Neural crest cell (in vitro differentiated cells): ENCODE measurements around the gene BCL11B. TPM values are rescaled to one million over a fixed set of nuclear protein-coding genes. Genes with fewer than 3 reads are reported as not detected.

ENCODE experiments used
- DNase-seq: peaks from one replicate; pipeline ENCODE4 v3.0.0; 2021; ENCODE audit warnings: low read depth, mixed read lengths, low spot score
- H3K27ac Mint-ChIP-seq: one replicate; pipeline ENCODE4 v1.8.0; 2021; ENCODE audit warnings: mild to moderate bottlenecking, mixed read lengths; ENCODE audit not compliant: unreplicated experiment
- H3K27me3 Mint-ChIP-seq: 2 replicates; pipeline ENCODE4 v1.8.0; 2021; ENCODE audit warnings: low read depth, mild to moderate bottlenecking, mixed read lengths
- H3K36me3 Mint-ChIP-seq: 2 replicates; pipeline ENCODE4 v1.8.0; 2021; ENCODE audit warnings: low read depth, mild to moderate bottlenecking, mixed read lengths
- H3K4me1 Mint-ChIP-seq: 2 replicates; pipeline ENCODE4 v1.8.0; 2021; ENCODE audit warnings: mixed read lengths
- H3K4me3 Mint-ChIP-seq: one replicate; pipeline ENCODE4 v1.8.0; 2021; ENCODE audit warnings: mild to moderate bottlenecking, mixed read lengths
- H3K9me3 Mint-ChIP-seq: 2 replicates; pipeline ENCODE4 v1.8.0; 2021; ENCODE audit warnings: mixed read lengths
- CTCF ChIP-seq: fragments of 200-600 bp; sonication (generic); conservative IDR thresholded peaks from 2 replicates; pipeline ENCODE4 v1.5.0; 2021; ENCODE audit warnings: antibody characterized with exemption, mild to moderate bottlenecking
- total RNA-seq: library from RNA; stranded (reverse); gene quantifications from 2 replicates; pipeline ENCODE4 v1.2.1, GENCODE V29; 2021

Gene BCL11B
- total RNA-seq, 1 donor from 2014 or later, result 0.28 TPM

- H3K4me3 Mint-ChIP-seq, result no peak overlapping the region
- DNase-seq, result no peak
- no peak overlapping the region for H3K27ac Mint-ChIP-seq
Observed at GRCh38 chr14:99201351-99202073, 70.5 kb downstream of the BCL11B start.

GRCh38 chr14:99200654-99201005, 71.4 kb downstream of the BCL11B start:
- no peak overlapping the region for H3K27ac Mint-ChIP-seq
- H3K4me3 Mint-ChIP-seq, result no peak overlapping the region
- no peak for DNase-seq
- TF ChIP-seq CTCF, result no peak
- peaks cover 8% of the 10 kb centered on the region for H3K27me3 Mint-ChIP-seq
- H3K4me1 Mint-ChIP-seq, result peaks cover 24% of the 10 kb centered on the region
- no peaks in the 10 kb centered on the region for H3K9me3 Mint-ChIP-seq
- no peaks in the 10 kb centered on the region for H3K36me3 Mint-ChIP-seq

More at GRCh38 chr14:99201351-99202073, 70.5 kb downstream of the BCL11B start:
- Mint-ChIP-seq H3K36me3 (no peaks in the 10 kb centered on the region), H3K9me3 (no peaks in the 10 kb centered on the region), H3K27me3 (peaks cover 8% of the 10 kb centered on the region), H3K4me1 (peaks cover 24% of the 10 kb centered on the region)
- no peak for TF ChIP-seq CTCF

- Mint-ChIP-seq H3K27ac (no peak overlapping the region), H3K36me3 (no peaks in the 10 kb centered on the region), H3K4me3 (no peak overlapping the region), H3K4me1 (peaks cover 24% of the 10 kb centered on the region), H3K27me3 (peaks cover 10% of the 10 kb centered on the region), H3K9me3 (no peaks in the 10 kb centered on the region)
- TF ChIP-seq CTCF, result no peak
- no peak for DNase-seq
Observed at GRCh38 chr14:99199846-99200653, 71.9 kb downstream of the BCL11B start.

- H3K4me3 Mint-ChIP-seq, result no peak overlapping the region
- no peak for TF ChIP-seq CTCF
Observed at GRCh38 chr14:99198746-99199502, 73.1 kb downstream of the BCL11B start.

GRCh38 chr14:99196310-99196650, 75.7 kb downstream of the BCL11B start:
- Mint-ChIP-seq H3K4me3 (no peak overlapping the region), H3K36me3 (no peaks in the 10 kb centered on the region)

More at GRCh38 chr14:99198746-99199502, 73.1 kb downstream of the BCL11B start:
- peaks cover 10% of the 10 kb centered on the region for H3K27me3 Mint-ChIP-seq
- no peak overlapping the region for H3K27ac Mint-ChIP-seq
- peaks cover 24% of the 10 kb centered on the region for H3K4me1 Mint-ChIP-seq
- no peak for DNase-seq
- H3K36me3 Mint-ChIP-seq, result no peaks in the 10 kb centered on the region
- no peaks in the 10 kb centered on the region for H3K9me3 Mint-ChIP-seq

More at GRCh38 chr14:99196310-99196650, 75.7 kb downstream of the BCL11B start:
- no peak for TF ChIP-seq CTCF
- peaks cover 34% of the 10 kb centered on the region for H3K4me1 Mint-ChIP-seq
- H3K27me3 Mint-ChIP-seq, result peaks cover 10% of the 10 kb centered on the region
- DNase-seq, result no peak
- no peaks in the 10 kb centered on the region for H3K9me3 Mint-ChIP-seq
- no peak overlapping the region for H3K27ac Mint-ChIP-seq
